HG02759 (cell line): ENCODE results near the gene OPN4.
A peak's percentile ranks its signal among the peaks of the same experiment; 100 is the strongest.

Experiments
- ATAC-seq: cut with Tn5 transposase; IDR thresholded peaks from one replicate; pipeline ENCODE4 v1.9.1; 2021; ENCODE audit warnings: mild to moderate bottlenecking, moderate library complexity; ENCODE audit not compliant: unreplicated experiment

OPN4 gene

GRCh38 chr10:86677374-86677773, 23.0 kb downstream of the OPN4 start:
- no peak for ATAC-seq

DNA sequence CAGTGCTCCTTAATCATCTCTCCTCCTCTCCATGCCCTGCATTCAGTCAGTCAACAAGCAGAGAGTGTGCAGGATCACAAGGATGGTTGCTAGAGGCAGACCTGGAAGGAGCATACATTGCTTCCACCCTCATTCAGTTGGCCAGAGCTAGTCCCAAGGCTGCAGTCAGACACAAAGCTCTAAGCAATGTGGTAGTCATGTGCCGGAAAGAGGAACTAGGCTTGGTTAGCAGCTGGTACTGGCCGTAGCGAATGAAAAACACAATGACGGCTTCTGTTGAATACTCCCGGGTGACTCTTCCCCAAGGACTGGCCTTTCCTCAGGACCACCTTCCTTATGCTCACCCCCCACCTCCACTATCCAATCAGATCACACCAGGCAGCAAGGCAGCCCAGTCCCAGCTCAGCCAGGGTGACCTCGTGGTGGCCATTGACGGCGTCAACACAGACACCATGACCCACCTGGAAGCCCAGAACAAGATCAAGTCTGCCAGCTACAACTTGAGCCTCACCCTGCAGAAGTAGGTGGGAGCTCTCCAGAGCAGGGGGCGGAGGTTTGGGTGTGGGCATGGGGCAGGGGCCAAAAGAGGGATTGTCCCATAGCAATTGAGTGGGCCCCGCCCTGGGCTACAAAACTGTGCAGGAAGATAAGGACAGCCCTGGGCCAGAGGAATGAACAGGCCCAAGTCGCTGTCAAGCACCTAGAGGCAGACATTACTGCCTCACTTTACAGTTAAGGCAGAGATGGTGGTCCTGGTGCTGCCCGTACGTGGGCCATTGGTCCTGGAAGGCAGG, 24.8 kb downstream of the OPN4 start:
- ATAC-seq, result no peak

DNA sequence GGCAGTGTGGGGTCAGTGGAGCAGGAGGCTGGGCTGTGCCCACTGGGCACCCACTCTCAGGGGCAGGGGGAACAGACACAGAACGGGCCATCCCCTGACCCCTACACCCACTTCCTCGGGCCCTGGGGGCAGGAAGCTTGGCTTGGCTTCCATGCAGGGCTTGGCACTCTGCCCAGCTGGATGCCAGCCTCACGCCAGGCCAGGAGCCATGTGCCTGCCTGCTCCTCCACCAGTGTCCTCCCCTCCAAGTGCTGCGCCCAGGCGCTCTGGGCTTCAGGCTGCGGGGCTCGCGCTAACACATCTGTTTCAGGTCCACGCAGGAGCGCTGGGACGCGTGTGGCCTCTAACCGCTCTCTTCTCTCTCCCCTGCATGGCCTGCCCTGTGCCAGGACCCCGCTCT, 26.7 kb downstream of the OPN4 start:
- no peak for ATAC-seq

DNA sequence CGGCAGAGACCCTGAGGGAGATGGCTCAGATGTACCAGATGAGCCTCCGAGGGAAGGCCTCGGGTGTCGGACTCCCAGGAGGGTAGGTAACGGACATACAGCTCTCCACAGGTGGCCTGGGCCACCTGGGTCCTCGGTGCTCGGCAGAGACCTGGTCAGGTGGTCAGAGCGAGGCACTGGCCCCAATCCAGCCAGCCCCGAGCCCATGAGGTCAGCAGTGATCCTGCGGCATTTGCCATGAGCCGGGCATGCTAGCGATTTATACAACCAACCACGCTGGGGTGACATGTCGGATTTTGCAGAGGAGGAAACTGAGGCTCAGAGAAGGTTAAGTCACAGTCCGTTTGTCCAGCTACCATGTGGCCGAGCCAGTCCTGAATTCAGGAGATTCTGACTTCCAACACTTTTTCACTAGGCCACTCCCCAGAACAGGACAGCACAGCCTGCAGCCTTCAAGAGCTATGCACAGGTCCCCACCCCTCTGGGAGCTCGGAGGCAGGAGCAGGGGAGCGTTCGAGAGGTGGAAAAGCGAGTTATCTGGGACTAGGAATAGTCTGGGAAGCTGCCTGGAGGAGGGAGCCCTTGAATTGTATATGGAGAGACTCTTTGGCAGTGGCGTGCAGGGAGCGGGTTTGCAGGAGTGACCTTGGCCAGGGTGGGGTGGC, 27.5 kb downstream of the OPN4 start:
- ATAC-seq, result no peak

DNA sequence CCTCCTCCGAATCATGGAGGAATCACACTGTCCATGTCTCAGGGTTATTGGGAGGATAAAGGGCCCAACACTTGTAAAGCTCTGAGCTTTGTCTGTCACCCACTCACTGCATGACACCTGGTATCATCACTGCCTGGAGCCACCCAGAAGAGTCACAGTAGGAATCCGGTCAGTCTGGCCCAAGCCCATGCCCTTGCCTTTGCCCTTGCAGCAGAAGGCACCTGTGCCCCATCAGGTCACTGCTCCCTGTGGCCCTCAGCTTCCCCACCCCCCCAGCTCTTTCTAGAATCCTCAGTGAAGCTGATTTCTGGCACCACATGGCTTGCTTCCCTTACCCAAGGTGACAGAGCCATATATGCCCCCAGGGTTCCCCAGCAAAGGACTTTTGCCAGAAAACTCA, 28.3 kb downstream of the OPN4 start:
- no peak for ATAC-seq

DNA sequence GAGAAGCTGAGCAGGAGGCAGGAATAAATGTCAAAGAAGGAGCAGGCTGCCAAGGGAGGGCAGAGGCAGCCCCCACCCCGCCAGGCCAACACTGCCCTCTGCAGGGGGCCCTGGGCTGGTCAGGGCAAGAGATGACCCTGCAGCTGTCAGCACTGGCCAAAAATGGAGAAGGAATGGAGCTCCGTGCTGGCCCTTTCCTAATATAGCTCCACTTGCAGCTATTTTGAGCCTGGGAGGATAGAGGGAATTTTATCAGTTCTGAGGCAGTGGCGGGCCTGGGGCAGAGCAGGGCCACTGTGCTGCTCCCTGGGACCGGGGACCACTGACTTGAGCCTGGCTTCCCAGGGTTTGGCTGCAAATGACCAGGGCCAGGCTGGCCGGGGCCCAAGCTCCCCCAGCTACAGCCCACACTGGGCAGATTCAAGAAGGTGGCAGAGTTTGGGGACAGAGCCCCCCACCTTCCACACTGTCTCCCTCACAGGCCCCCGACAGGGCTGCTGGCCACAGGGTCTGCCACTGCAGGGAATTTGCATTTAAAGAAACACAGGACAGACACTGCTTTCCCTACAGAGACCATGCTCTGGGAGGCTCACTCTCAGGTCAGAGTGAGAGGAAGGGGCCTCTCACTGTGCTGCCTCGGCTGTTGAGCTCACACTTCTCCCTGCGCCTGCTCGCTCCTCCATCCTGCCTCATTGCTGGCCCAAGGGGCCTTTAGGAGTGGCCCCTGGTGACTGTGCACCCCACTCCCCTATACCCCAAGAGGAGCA, 30.2 kb downstream of the OPN4 start:
- ATAC-seq, result no peak

DNA sequence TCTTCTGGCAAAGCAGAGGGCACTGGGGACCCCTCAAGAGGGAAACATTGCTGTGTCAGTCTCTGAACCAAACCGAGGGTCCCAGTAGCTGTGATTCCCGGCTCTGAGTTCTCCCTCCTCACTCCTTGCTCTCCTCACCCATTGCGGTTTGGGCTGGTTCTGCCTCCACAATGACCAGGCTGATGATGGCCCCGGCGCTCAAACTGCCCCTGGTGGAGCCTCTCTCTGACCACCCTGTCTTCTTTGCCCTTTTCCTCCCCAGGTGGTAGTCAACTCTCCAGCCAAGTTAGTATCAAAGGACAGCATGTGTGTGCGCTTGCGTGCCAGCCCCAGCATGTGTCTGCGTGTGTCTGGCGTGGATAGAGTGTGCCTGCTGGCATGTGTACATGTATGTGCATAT, 31.1 kb downstream of the OPN4 start:
- no peak for ATAC-seq

DNA sequence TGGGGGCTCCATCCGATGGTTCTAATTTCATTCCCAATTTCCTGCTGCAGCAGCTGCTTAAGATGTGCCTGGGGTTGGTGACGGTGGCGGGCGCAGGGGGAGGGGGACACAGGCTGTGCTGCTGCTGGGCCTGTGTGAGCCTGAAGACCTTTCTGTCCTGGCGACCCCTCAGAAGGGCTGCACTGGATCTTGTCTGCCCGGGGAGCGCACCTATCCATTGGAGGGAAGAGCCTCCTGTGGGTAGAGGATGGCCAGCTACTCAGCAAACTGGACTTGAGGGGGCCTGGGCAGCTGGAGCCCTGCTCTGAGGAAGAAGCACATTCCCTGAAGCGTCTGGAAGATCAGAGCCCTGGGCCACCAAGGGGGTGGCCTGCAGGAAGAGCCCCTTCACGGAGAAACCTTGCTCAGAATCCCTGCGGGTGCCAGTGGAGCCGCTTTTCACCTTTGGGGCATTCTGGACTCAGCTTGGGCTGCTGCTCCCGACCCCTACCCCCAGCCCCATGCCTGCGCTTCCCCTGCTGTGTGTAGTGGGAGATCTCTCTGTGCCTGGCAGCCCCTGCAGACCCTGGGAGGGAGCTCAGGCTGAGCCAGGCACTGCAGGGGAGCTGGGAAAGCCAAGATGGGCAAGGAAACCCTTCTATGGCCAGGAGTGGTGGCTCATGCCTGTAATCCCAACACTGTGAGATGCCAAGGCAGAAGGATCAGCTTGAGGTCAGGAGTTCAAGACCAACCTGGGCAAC, 31.7 kb downstream of the OPN4 start:
- ATAC-seq, result no peak

GRCh38 chr10:86686972-86687371, 32.6 kb downstream of the OPN4 start:
- ATAC-seq, result no peak

DNA sequence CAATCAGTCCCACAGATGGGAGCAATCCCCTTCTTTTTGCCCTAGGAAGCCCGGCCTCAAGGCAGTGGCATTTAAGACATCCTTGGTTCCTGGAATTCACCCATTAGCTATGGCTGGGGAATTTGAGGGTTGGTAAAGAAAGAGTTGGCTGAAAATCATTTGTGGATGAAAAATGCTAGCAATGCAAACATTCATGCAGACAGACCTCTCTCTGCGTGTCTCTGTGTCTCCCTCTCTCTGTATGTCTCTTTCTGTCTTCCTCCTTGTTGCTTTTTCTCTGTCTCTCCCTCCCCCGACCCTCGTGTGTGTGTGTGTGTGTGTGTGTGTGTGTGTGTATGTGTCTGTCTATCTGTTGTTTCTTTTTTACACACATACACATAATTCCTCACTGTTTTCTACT, 33.4 kb downstream of the OPN4 start:
- ATAC-seq, result no peak

GRCh38 chr10:86688398-86688921, 34.1 kb downstream of the OPN4 start:
- ATAC-seq, result peak; percentile 86

DNA sequence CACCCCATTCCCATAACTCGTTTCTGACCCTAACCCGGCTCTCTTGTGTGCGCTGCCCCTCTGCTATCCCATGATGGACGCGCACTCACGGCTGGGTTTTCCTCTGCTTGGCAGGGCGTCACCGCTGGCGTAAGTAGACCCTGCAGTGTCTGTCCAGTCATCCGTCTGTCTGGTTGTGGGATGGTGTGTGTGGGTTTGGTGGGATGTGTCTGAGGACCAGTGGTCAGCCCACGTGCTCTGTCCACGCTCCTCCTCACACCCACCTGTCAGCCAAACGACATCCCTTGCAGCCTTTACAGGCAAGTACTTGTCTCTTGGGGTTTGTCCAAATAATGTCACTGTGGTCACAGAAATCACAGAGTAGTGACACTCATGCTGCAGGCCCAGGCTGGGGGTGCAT, 34.8 kb downstream of the OPN4 start:
- no peak for ATAC-seq

- ATAC-seq, result no peak
Observed at GRCh38 chr10:86690231-86690630, 35.9 kb downstream of the OPN4 start.

DNA sequence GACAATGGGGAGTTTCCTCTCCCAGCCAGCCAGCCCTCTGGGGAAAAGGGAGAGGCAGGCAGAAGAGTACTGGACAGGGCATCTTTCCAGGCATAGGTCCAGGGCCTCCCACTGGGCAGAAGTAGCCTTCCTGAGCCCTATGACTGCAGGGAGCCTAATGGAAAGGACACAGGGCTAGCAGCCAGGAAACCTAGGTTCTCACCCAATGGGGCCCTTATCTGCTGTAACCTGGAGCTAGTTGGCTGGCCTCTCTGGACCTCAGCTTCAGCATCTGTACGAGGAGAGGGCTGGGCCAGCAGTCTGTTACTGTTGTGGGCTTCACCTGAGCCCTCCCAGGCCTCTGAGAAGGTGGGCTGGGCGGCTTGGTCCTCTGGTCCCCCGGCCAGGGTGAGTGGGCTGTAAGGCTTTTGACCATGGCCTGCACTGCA, 36.3 kb downstream of the OPN4 start:
- no peak for ATAC-seq

DNA sequence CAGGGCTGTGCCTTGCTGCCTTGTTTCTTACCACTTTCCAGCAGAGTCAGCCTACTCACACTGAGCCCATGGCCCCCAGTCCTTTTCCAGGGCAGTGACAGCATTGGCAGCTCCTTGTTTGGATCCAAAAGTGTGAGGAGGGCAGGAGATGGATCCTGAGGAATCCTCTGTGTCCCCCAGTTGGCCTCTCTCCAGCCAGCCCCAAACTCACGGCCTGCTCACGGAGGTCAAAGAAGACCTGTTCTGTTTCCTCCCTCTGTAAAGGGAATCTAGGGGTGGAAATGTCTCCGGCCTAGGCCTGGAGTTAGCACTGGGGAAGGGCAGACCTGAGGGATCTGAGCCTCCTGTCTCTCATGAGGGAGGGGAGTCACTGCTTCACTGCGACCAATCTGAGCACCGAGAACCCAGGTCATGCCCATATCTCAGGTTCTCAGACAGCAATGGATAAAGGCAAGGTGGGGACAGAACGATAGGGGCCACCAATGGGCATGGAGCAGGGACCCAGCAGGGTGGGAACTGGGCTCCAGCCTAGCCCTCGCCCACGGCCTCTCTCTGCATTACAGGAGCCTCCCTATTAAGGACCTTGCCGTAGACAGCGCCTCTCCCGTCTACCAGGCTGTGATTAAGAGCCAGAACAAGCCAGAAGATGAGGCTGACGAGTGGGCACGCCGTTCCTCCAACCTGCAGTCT, 37.1 kb downstream of the OPN4 start:
- ATAC-seq, result no peak

GRCh38 chr10:86692023-86692514, 37.7 kb downstream of the OPN4 start:
- no peak for ATAC-seq

DNA sequence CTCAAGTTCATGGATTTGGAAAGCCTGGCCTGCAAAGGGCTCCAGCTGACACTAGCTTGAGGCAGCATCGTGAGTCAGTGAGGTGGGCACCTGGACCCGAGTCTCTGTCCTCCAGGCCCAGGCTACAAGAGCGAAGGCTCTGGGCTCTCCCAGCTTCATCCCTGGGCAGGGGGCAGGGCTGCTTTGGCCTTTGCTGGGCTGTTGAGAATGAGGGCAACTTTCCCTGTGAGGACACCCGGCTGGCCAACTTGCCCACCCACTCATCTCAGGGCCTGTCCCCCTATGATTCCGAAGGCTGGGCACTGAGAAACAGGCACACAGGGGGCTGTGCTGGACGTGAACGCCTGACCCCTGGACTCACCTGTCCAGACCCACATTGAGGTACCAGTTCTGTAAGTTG, 38.3 kb downstream of the OPN4 start:
- no peak for ATAC-seq

DNA sequence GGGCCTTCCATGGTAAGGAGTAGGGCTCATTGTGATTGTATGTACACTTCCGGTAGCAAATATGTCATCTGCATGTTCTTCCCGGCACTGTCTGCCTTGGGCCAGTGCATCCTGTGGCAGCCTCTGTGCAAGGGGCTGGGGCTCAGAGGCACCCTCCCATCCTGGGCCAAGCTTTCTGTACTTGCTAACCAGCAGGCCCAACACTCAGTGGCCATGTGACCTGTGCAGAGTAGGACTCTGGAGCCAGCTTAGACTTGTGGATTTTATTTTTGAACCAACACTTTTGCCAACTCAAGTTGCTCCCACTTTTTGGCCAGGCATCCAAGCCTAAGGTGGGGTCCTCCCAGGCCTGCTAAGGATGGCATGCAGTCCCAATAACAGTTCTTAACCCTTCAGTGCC, 38.9 kb downstream of the OPN4 start:
- no peak for ATAC-seq

DNA sequence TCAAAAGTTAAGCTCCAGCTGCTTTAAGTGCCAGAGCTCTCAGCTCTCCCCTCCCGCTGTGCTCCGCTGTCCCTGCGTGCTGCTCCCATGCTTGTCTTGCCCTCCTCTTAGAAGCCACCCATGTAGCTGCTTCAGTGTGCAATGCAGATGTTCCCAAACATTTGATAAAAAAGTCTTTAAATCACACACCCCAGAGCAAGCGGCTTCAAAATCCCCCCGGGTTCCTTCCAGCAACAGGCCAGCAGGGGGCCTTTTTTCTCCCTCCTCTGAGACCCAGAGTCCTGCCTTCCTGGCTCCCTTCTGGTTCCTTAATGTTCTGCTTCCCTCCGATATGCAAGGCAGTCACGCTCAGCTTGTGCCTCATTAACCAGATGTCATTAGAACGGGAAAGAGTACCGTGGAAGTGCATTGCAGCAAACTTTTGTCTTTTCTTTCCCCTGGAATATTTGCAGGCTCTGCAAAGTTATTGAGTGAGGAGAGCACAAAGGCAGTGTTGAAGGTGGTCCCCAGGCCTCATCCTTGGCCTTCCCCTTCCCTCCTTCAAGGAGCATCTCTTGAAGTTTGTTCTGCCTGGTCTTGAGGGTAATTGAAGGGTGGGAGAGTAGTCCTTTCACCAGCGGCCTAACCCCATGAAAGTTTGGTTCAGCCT, 39.5 kb downstream of the OPN4 start:
- no peak for ATAC-seq
